Chondrocyte (in vitro differentiated cells): ENCODE data around the gene CFAP45. TPM values are rescaled to one million over a fixed set of nuclear protein-coding genes. Genes with fewer than 3 reads are reported as not detected.

Experiments
- DNase-seq: peaks from one replicate; pipeline ENCODE4 v3.0.0; 2021; ENCODE audit warnings: mixed read lengths, low spot score
- H3K27ac Mint-ChIP-seq: one replicate; pipeline ENCODE4 v1.8.0; 2021; ENCODE audit warnings: mild to moderate bottlenecking, moderate library complexity, mixed read lengths; ENCODE audit not compliant: unreplicated experiment
- H3K27me3 Mint-ChIP-seq: 2 replicates; pipeline ENCODE4 v1.8.0; 2021; ENCODE audit warnings: low read depth, mixed read lengths
- H3K36me3 Mint-ChIP-seq: 2 replicates; pipeline ENCODE4 v1.8.0; 2021; ENCODE audit warnings: low read depth, mixed read lengths
- H3K4me1 Mint-ChIP-seq: 2 replicates; pipeline ENCODE4 v1.8.0; 2021; ENCODE audit warnings: low read depth, mild to moderate bottlenecking, mixed read lengths
- H3K4me3 Mint-ChIP-seq: one replicate; pipeline ENCODE4 v1.8.0; 2021; ENCODE audit warnings: mild to moderate bottlenecking, moderate library complexity, mixed read lengths; ENCODE audit not compliant: unreplicated experiment
- H3K9me3 Mint-ChIP-seq: 2 replicates; pipeline ENCODE4 v1.8.0; 2021; ENCODE audit warnings: low read depth, mixed read lengths
- total RNA-seq: library from RNA; stranded (reverse); gene quantifications from 3 replicates; pipeline ENCODE4 v1.2.1, GENCODE V29; 2021
- TF ChIP-seq, protein P1 (sequence below): fragments of 200-600 bp; sonication (generic); IDR thresholded peaks from 2 replicates; pipeline ENCODE4 v1.5.0; 2021; ENCODE audit warnings: antibody characterized with exemption, mild to moderate bottlenecking, moderate library complexity

Gene CFAP45
- total RNA-seq, 1 donor from 2014 or later = 0.37 TPM

DNA sequence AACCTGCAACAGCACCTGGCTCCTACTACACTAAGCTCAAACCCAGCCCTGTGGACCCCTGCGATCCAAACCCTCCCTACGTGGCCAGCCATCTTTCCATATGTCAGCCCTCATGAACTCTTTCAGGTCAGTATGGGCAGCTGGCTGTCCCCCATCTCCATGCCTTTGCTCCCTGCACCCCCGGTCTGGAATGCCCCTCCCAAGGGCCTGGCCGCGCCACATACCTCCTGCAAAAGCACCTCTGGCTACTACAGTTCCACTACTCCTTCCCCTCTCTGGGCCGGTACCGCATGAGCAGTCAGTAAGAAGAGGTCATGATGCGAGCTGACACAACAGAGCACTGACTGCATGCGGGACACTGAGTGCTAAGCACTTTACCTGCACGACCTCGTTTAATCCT, 35.3 kb upstream of the CFAP45 start:
- H3K4me1 Mint-ChIP-seq = no peaks in the 10 kb centered on the region
- DNase-seq = peak; percentile 48
- peaks cover 28% of the 10 kb centered on the region for H3K27me3 Mint-ChIP-seq
- no peaks in the 10 kb centered on the region for H3K9me3 Mint-ChIP-seq
- no peak overlapping the region for H3K27ac Mint-ChIP-seq
- H3K4me3 Mint-ChIP-seq = no peak overlapping the region
- no peaks in the 10 kb centered on the region for H3K36me3 Mint-ChIP-seq
- TF ChIP-seq, protein P1, sequence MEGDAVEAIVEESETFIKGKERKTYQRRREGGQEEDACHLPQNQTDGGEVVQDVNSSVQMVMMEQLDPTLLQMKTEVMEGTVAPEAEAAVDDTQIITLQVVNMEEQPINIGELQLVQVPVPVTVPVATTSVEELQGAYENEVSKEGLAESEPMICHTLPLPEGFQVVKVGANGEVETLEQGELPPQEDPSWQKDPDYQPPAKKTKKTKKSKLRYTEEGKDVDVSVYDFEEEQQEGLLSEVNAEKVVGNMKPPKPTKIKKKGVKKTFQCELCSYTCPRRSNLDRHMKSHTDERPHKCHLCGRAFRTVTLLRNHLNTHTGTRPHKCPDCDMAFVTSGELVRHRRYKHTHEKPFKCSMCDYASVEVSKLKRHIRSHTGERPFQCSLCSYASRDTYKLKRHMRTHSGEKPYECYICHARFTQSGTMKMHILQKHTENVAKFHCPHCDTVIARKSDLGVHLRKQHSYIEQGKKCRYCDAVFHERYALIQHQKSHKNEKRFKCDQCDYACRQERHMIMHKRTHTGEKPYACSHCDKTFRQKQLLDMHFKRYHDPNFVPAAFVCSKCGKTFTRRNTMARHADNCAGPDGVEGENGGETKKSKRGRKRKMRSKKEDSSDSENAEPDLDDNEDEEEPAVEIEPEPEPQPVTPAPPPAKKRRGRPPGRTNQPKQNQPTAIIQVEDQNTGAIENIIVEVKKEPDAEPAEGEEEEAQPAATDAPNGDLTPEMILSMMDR = no peak

DNA sequence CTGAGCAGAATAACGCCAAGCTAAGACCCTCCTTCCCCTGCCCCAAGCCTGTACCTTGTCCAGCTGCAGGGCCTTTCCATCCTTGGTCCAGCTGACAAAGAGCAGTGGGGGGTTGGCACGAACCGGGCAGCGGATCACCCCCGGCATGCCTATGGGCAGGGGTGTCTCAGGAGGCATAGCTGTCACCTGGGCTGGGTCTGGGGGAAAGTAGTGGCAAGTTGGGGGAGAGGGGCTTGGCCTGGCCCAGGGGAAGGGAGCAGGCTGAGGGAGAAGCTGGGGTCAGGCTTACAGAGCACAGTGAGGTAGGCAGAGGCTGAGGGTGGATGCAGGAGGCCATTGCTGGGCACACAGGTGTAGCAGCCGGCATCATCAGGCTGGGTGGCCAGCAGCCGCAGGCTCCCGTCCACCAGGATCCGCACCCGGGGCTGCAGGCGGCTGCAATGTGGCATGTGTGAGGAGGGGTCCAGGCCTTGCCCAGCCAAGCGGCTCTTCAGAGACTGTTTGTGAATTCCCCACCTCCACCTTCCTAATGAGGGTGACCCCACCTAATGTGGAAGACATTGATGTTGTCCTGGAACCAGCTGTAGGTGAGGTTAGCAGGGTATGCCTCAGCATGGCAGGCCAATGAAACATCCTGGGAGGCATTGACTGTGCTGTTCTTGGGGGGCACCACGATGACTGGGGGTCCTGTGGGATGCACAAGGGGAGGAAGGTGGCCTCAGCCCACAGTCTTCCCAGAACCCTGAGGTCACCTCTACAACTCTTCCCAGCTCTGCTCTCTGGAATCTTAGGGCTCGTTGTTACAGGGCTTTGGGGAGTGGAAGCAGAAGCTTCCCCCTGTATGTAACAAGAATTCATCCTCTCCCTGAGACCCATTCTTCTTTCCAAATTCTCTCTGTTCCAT, 34.4 kb upstream of the CFAP45 start:
- TF ChIP-seq, protein P1 = no peak
- H3K4me3 Mint-ChIP-seq = no peak overlapping the region
- no peak overlapping the region for H3K27ac Mint-ChIP-seq
- H3K9me3 Mint-ChIP-seq = no peaks in the 10 kb centered on the region
- H3K27me3 Mint-ChIP-seq = peaks cover 27% of the 10 kb centered on the region
- no peaks in the 10 kb centered on the region for H3K36me3 Mint-ChIP-seq
- no peaks in the 10 kb centered on the region for H3K4me1 Mint-ChIP-seq
- DNase-seq = peak; percentile 63

DNA sequence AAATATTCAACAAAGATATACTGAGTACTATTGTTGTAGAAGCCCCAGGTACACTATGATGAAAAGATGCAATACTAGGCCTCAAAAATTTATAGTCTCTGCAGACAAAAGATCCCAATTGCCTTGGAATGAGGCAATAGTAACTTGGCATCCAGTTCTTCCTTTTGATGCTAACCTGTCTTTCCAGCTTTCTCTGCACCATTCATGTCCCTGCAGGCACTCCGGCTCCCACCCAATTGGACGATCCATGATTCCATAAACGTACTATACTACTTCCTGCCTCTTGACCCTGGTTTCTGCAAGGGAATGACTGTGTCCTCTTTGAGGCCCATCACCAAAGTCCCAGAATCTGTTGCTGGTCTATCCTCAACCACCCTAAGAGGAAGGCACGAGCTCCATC, 33.4 kb upstream of the CFAP45 start:
- DNase-seq = no peak
- TF ChIP-seq, protein P1 = no peak
- Mint-ChIP-seq H3K4me3 (no peak overlapping the region), H3K9me3 (no peaks in the 10 kb centered on the region), H3K4me1 (no peaks in the 10 kb centered on the region), H3K27me3 (peaks cover 18% of the 10 kb centered on the region), H3K36me3 (no peaks in the 10 kb centered on the region), H3K27ac (no peak overlapping the region)

DNA sequence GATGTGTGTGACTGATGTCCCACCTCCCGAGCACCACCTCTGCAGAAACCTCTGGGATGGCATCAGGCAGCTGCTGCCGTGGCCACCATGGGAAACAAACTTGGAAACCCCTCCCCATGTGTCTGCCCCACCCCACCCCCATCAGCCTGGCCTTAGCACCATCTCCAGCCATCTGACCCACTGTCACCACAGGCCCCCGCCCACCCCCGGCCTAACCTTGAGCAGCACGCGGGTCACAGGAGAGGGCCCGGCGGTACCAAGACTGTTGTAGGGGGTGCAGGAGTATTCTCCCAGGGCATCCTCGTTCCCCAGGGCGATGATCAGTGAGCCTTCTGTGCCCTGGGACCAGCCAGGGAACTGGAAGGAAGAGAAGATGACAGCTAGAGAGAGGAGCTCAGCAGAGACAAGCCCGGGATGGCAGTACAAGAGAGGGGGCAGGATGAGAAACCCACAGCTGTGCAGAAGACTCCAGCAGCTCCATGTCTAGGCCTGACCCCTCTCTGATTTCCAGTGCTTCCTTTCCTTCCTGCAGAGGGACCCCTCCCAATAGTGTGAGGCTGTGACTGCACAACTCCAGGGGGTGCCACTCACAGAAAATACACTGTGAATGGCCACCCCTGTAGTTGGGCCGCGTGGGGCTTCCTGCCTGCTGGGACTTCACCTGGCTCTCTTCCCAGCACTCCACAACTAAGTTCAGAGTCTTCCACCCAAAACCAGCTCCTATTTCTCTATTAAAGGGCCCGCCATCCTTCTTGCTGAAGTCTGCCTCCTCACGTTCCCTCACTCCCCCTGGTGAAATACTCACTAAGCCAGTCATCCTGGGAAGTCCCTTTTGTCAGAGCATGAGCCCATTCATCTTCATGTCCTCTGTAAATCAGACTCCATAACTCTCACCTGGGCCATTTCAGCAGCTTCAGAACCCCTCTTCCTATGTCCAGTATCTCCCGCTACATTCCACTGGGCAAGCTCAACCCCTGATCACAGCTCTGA, 32.6 kb upstream of the CFAP45 start:
- H3K36me3 Mint-ChIP-seq = no peaks in the 10 kb centered on the region
- no peak overlapping the region for H3K27ac Mint-ChIP-seq
- H3K9me3 Mint-ChIP-seq = no peaks in the 10 kb centered on the region

More for the DNA sequence above, 32.6 kb upstream of the CFAP45 start:
- Mint-ChIP-seq H3K4me3 (no peak overlapping the region), H3K4me1 (no peaks in the 10 kb centered on the region), H3K27me3 (peaks cover 15% of the 10 kb centered on the region)
- TF ChIP-seq, protein P1 = no peak
- DNase-seq = peak; percentile 71
